ENCODE data around the gene TMEM150A.
A peak's percentile ranks its signal among the peaks of the same experiment; 100 is the strongest.
"Not testable (repeated sequence)": the region's sequence is repeated elsewhere in the genome, so short reads cannot be mapped to it uniquely, and the experiment has no call there.

The TMEM150A gene

GRCh38 chr2:85561280-85562212 is 41.0 kb downstream of the TMEM150A start, which contains the start of gene GGCX:
Gene GGCX (minus strand): TSS chr2:85561493. CDS start chr2:85561428, 65 bp downstream.
- peak; percentile 90 for DNase-seq
- in situ Hi-C loops (cut with HindIII; ENCODE audit: low pct_ligation_motif_present, low sequenced_read_pairs) = no loop called here
- H3K27me3 ChIP-seq (replicated peaks) = no peaks in the 10 kb centered on the region
- peaks cover 19% of the 10 kb centered on the region for H3K36me3 ChIP-seq (replicated peaks)
- peak within 1 kb of the TSS; percentile 57 for H3K27ac ChIP-seq
- peak within 1 kb of the TSS; percentile 89 for H3K4me3 ChIP-seq (ENCODE audit: low read depth, low read length)
- peak; percentile 5 for TF ChIP-seq CTCF (IDR thresholded peaks at IDR 0.05; ENCODE audit: low read depth, low read length, missing control alignments)

DNA sequence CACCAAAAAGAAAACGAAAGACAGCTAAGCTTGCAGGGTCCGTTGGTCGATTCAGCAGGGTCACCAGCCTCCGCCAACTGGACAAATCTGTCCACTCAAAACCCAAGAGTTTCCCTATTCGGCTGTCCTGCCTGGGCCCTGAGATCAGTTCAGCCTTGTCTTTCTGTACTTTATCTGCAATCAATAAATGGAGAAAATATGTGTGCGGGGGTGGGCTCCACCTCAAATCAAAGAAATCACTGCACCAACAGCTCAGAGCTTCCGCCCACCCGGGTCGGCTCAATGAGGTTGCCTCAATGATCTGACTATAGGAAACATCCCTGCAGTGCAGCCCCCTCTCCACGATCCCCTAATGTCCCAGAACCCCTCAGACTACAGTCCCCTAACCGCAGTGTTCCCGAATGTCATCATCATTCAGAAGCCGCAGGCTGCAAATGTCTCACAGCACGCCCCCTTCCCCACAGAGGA is 41.7 kb downstream of the TMEM150A start:
- Histone ChIP-seq H3K36me3 (replicated peaks) (peaks cover 24% of the 10 kb centered on the region), H3K27me3 (replicated peaks) (no peaks in the 10 kb centered on the region), H3K4me3 (ENCODE audit: low read depth, low read length) (peak overlapping the region; percentile 89), H3K27ac (no peak overlapping the region)
- in situ Hi-C loops (cut with HindIII; ENCODE audit: low pct_ligation_motif_present, low sequenced_read_pairs) = no loop called here
- no peak for DNase-seq
- TF ChIP-seq CTCF (IDR thresholded peaks at IDR 0.05; ENCODE audit: low read depth, low read length, missing control alignments) = no peak

DNA sequence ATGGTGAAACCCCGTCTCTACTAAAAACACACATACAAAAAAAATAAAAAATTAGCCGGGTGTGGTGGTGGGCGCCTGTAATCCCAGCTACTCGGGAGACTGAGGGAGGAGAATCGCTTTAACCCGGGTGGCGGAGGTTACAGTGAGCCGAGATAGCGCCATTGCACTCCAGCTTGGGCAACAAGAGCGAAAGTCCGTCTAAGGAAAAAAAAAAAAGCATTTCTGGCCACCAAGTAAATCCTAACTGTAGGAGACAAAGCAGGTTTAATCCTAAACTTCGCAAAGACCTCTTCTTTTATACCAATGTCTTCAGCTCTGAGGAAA is 42.1 kb downstream of the TMEM150A start:
- Histone ChIP-seq H3K36me3 (replicated peaks) (peaks cover 26% of the 10 kb centered on the region), H3K4me3 (ENCODE audit: low read depth, low read length) (peak overlapping the region; percentile 89)
- H3K27ac ChIP-seq; H3K27me3 ChIP-seq (replicated peaks); in situ Hi-C loops (cut with HindIII; ENCODE audit: low pct_ligation_motif_present, low sequenced_read_pairs); DNase-seq: not testable (repeated sequence)

GRCh38 chr2:85558160-85558559 is 44.3 kb downstream of the TMEM150A start:
- no peak overlapping the region for H3K4me3 ChIP-seq (ENCODE audit: low read depth, low read length)
- TF ChIP-seq CTCF (IDR thresholded peaks at IDR 0.05; ENCODE audit: low read depth, low read length, missing control alignments) = no peak
- in situ Hi-C loops (cut with HindIII; ENCODE audit: low pct_ligation_motif_present, low sequenced_read_pairs) = no loop called here
- DNase-seq = no peak
- H3K36me3 ChIP-seq (replicated peaks) = peaks cover 47% of the 10 kb centered on the region
- no peaks in the 10 kb centered on the region for H3K27me3 ChIP-seq (replicated peaks)
- H3K27ac ChIP-seq = no peak overlapping the region

DNA sequence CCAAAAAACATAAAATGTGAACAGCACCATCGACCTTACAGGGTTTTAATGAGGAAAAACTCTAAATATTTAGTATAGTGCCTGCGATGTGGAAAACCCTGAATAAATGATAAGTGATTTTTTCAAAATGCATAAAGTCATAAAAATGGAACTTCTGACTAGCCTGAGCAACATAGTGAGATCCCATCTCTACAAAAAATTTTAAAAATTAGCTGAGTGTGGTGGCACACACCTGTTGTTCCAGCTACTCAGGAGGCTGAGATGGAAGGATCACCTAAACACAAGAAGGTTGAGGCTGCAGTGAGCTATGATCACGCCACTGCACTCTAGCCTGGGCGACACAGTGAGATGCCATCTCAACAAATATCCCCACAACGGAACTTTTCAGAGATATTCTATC is 45.4 kb downstream of the TMEM150A start:
- H3K27ac ChIP-seq = no peak overlapping the region
- in situ Hi-C loops (cut with HindIII; ENCODE audit: low pct_ligation_motif_present, low sequenced_read_pairs) = no loop called here
- H3K36me3 ChIP-seq (replicated peaks) = peaks cover 57% of the 10 kb centered on the region
- no peak overlapping the region for H3K4me3 ChIP-seq (ENCODE audit: low read depth, low read length)
- no peak for DNase-seq
- no peaks in the 10 kb centered on the region for H3K27me3 ChIP-seq (replicated peaks)
- TF ChIP-seq CTCF (IDR thresholded peaks at IDR 0.05; ENCODE audit: low read depth, low read length, missing control alignments) = no peak

- H3K27ac ChIP-seq = no peak overlapping the region
- H3K27me3 ChIP-seq (replicated peaks) = no peaks in the 10 kb centered on the region
- TF ChIP-seq CTCF (IDR thresholded peaks at IDR 0.05; ENCODE audit: low read depth, low read length, missing control alignments) = no peak
- no peak overlapping the region for H3K4me3 ChIP-seq (ENCODE audit: low read depth, low read length)
- H3K36me3 ChIP-seq (replicated peaks) = peaks cover 76% of the 10 kb centered on the region
- DNase-seq = no peak
- in situ Hi-C loops (cut with HindIII; ENCODE audit: low pct_ligation_motif_present, low sequenced_read_pairs) = no loop called here
These were observed 47.4 kb downstream of the TMEM150A start for GRCh38 chr2:85554980-85555612.
